HG03354 (cell line): ENCODE data around the gene CLK3.
A peak's percentile ranks its signal among the peaks of the same experiment; 100 is the strongest.
"Not testable (repeated sequence)": the region's sequence is repeated elsewhere in the genome, so short reads cannot be mapped to it uniquely, and the experiment has no call there.

Source experiments
- ATAC-seq: cut with Tn5 transposase; IDR thresholded peaks from one replicate; pipeline ENCODE4 v1.9.1; 2021; ENCODE audit warnings: mild to moderate bottlenecking; ENCODE audit not compliant: unreplicated experiment, poor library complexity, severe bottlenecking

The CLK3 gene

GRCh38 chr15:74632601-74633000, 17.0 kb downstream of the CLK3 start:
- no peak for ATAC-seq

DNA sequence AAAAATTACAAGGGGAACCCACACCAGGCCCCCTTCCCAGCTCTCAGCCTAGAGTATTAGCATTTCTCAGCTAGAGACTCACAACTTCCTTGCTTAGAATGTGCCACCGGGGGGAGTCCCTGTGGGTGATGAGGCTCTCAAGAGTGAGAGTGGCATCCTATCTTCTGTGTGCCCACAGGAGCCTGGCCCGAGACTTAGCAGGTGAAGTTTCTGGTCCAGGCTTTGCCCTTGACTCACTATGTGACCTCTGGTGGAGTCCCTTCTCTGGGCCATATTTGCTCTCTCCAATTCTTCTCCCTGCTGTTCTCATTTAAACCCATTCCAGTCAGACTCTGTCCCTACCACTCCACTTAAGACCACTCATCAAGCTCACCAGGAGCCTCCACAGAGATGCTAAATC, 18.1 kb downstream of the CLK3 start:
- no peak for ATAC-seq

DNA sequence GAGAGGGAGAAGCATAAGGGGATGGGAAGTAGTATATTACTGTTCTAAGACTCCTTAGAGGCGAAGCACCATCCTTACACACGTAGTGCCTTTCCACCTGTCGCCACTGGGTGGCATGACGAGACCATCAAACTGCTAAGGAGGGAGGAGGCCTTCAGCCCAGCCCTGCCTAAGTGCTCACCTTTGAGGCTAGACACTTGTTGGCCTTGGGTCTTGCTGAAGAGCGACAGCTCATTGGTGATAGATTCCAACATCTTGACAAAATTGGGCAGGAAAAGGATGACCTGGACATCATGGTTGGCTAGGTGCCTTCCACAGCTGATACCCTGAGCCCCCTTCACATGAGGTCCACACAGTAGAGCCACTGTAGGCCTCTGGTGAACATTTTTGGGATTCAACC, 19.6 kb downstream of the CLK3 start:
- ATAC-seq: peak; percentile 43

GRCh38 chr15:74636984-74637383, 21.3 kb downstream of the CLK3 start:
- ATAC-seq: no peak

DNA sequence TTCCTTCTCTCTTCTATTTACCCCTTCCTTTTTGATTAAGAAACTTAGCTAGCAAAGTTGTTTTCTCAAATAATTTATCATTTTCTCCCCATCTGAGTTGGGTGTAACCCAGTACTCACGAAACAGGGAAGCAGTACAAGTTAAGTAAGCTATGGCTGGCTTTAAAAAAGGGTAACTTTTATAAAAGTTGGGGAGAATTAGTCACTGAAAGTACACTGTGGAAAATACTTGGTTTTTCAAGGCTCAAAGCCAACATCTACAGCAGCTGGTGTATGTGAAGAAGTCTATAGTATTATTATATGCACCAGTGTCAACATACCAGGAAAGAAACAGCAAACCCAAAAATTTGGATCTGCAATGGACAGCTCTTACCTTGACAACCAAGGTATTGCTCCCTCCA, 25.5 kb downstream of the CLK3 start:
- no peak for ATAC-seq

DNA sequence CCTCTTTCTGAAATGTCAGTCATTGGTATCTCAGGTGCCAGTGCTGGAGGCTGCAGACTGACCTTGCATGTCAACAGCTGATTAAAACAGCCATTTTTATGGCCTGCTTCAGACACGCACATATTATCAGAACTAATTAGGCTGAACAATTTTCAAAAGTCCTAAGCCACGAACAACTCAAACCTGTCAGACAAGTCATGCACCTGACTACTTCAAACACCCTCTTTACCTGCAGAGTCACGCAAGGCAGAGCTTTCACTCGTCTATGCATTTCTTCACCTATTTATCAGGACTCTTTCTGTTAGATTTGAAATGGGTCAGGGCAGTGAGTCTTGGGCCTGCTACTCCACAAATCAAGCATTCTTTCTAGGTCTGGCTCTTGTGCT, 26.7 kb downstream of the CLK3 start:
- ATAC-seq: no peak

DNA sequence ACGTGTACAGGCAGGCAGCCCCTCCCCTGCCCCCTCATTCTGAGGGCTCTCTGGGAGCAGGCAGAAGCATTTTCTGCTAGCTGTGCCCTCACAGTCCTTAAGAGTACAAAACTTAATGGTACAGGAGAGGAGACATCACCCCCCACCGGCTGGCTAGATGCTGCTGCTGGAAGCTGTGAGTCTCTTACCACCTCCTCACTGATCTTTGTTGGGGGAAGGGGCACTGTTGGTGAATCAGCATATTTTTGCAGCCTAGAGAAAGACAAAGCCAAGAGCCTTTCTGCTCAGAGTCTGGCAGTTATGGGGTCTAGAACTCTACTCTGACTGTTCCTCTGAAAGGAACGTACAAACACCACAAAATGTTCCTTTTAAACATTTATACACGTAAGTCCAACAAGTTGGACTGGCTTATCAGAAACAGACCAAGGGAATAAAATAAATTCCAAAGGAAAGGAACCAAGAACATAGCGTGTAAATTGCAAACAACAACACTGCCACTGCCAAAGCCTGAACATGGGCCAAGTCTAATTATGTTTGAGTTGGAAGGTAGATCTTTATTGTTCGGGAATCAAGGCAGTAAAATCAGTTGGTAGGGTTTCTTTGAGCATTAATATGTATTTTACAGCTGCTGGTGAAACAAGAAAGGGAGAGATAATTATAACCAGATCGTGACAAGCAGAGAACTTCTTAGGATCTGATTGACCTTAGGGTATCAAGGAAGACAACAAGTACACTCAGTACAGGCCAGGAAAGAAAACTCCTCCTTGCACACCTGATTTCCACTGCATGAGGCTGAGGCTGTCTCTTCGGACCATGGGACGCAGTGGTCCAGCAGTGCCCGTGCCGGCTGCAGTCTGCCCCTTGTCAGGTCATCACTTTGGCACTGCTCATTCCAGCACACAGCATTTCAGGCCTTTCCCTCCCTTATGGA, 27.4 kb downstream of the CLK3 start:
- no peak for ATAC-seq

DNA sequence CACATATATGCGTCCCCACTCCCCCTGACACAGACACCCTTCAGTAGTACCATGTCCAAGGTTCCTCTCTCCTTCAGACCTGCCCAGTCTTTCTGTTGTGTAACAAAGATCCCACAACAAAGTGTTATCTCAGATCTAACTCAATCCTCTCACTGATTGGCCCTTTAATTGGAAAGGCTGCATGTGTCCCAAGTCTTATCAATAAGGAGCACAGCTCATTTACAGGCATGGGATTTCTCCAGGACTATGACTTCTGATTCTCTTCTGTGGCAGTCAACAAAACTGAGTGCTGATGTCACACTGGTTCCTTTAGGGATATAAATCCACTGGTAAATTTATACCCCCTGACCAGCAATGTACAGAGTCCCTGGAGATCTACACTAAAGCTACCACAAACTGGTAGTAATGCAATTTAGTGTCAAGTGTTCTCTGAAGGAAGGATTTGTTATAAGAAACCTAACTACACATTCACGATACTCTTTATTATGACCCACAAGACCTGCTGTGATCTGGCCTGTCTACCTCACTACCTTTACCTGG, 28.1 kb downstream of the CLK3 start:
- ATAC-seq: no peak

DNA sequence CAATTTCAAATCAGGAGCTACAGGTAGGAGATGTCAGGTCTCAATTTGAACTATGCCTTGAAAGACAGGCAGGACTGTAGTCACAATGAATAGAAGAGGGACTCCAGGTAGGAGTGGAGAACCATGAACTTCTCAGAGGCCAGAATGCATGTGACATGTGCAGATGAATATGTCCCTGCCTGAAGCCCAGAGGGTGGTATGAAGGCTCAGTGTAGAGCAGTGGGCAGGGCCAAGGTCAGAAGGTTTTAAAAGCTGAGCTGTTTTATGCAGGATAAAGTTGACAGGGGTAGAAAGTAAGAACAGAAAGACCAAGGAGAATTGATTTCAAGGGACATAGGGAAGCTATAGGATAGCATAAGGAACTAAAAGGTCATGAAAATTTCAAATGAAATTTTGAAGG, 30.8 kb downstream of the CLK3 start:
- ATAC-seq: no peak

DNA sequence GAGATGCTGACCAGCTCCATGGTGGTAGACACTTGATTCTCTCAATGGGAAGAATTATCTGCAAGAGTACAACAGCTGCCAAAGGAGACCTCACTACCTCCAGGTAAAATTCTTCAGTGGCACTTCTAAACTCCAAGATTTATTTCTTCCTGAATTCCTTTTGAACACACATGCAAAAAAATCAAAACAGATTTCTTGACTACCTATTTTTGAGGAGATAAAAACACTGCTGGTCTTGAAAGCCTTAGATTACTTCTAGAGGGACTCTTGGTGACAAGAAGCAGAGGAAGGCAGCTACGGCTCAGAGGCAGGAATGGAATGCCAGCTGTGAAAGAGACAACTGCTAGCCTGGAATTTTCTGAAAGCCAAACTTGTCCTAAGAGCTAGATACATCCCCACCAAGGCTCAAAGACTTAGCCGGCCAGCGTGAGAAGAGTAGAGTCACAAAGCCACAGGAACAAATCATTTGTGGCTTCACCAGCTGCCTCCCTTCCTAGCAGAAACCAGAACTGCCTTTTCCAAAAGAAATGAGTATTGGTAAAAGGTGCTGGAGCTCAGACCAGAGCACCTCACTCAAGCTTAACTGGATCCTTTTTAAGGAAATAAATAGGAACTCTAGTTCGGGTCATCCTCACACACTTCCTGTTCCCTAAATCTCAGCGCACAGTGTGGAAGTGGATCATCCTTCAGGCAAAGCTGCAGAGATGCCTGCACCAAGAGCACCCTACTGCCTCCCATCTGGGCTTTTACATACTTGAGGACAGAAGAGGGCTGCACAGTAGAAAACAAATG, 32.6 kb downstream of the CLK3 start:
- no peak for ATAC-seq

- ATAC-seq: no peak
Measured at GRCh38 chr15:74651242-74651741, 35.7 kb downstream of the CLK3 start.

GRCh38 chr15:74653426-74654102, 37.9 kb downstream of the CLK3 start:
- no peak for ATAC-seq

DNA sequence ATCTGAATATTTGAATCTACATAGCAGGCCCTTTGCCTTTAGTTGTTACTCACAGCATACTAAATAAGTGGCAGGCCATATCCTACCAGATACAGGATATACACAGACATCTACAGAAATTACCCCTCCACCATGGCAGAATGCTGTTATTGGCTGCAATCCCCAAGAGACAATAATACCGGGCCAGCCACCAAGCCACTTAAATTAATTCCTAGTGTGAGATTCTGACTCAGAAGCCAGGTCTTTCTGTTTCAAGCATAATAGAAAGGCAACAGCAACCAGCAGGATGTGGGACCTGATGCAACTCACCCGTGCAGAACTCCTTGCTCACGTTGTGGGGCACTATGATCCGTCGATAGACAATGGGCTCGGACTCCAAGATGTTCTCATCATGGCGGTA, 39.8 kb downstream of the CLK3 start:
- ATAC-seq: no peak

GRCh38 chr15:74656935-74657535, 41.4 kb downstream of the CLK3 start:
- no peak for ATAC-seq

- ATAC-seq: no peak
Measured at GRCh38 chr15:74657846-74658245, 42.2 kb downstream of the CLK3 start.

DNA sequence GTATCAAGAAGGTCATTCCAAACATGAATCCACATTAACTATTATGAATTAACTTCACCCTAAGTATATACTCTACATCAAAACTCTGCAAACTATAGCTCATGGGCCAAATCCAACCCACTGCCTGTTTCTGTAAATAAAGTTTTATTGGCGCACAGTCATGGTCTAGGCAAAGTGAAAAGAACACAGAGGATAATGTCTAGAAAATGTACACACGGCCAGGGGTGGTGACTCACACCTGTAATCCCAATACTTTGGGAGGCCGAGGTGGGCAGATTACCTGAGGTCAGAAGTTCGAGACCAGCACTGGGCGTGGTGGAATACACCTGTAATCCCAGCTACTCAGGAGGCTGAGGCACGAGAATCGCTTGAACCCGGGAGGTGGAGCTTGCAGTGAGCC, 45.6 kb downstream of the CLK3 start:
- ATAC-seq: not testable (repeated sequence)

DNA sequence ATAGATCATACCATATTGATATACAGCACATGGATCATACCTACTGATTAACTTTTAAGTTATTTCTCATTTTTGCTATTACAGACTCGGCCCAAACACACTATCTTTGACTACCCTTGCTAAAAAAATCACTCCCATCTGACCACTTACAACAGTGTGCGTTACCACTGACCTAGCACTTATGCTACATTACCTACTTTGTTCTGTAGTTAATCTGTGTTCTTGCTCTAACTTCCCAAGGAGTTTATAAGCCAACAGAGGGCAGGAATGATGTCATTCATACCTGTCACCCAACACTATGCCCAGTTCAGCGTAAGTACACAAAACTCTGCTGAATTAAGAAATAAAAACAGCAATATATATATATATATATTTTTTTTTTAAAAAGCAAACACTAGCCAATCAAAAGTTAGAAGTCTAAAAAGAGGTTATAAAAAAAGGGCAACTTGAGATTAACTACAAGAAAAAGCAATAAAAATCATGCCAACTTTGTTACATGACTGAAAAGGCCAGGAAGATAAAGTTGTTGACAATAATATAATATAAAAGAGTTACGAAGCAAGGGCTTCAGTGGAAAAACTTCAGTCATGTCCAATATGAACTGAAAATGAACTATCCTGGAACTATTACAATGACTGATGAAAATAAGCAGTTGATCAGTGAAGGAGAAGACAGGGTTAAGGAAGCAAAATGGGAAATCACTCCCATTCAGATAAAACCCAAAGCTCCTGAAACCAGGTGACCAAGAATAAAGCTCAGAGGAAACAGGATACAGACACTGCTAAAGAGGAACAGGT, 46.6 kb downstream of the CLK3 start:
- ATAC-seq: no peak

DNA sequence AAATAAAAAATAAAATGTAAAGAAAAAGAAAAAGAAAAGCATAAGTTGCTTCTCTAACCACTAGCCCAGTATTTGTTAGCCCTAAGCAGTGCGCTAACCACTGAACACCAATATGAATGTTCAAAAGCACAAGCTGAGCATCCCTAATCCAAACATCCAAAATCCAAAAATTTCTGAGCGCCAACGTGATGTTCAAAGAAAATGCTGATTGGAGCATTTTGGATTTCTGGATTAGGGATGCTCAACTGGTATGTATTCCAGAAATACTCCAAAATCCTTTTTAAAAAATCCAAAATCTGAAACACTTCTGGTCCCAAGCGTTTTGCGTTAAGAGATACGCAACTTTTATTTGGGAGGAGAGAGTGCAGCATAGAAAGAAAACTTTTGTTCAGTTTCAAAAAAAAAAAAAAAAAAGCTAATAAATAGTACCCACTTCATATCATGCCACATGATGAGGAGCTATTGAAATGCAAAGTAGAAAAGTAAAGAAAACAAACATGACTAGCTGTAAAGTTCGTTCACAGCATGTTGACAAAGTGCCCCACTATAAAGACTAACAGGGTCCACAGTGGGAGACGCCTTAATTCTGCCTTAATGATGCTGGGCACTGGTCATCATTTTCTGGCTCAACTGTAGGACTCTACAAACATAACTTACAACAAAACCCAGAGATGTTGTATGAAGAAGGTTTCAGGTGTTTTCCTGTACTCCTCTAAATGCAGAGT, 47.8 kb downstream of the CLK3 start:
- no peak for ATAC-seq
